ENCODE measurements around the gene MAP2K4. TPM values are rescaled to one million over a fixed set of nuclear protein-coding genes. Genes with fewer than 3 reads are reported as not detected.
"Not testable (repeated sequence)": the region's sequence is repeated elsewhere in the genome, so short reads cannot be mapped to it uniquely, and the experiment has no call there.

MAP2K4 gene
- total RNA-seq (ENCODE audit: unreplicated experiment): 35.4 TPM
- long read RNA-seq, partial matches to known transcripts: 0 of 5 reads
- long read RNA-seq, other reads (novel, unspliced or antisense): 1 of 5 reads

DNA sequence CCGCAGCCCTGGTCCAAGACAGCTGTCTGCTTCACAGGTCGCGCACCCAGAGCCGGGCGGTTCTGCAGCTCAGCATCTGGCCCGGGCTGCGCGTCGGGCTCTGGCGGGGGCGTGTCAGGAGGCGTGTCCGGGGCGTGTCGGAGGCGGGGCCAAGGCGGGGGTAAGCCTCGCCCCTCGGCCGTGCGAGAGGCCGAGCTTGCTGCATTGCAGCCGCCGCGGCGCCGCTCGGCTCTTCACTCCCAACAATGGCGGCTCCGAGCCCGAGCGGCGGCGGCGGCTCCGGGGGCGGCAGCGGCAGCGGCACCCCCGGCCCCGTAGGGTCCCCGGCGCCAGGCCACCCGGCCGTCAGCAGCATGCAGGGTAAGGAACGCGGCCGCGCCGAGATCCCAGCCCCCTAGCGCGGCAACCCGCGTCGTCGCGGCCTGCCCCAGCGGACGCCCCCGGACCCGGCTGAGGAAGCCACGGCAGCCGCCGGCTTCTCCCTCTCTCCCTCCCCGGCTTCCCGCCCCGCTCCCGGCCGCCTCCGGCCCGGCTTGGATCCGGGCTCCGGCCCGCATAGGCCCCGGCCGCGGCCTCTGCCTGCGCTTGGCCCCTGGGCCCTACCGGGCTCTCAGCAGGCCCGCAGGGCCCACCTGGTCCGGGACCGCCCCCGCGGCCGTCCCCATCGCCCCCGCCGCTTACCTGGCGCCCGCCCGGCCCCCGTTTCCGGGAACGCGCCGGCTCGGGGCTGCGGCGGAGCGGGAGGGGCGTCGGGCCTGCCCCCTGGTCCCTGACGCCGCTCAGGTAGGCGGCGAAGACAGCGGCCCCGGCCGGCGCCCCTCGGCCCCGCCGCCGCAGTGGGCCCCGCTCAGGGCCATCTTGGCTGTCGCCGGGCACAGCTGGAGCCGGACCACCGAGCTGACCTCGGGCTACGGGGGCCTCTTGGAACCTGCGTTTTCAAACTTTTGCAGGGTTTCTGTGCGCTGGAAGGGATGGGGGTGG, at the start of gene MAP2K4:
MAP2K4 (plus strand) TSS at position 236 of the 981 bp plus-strand sequence; CDS start at position 246, 10 bp downstream.
- peak; percentile 96 for DNase-seq
- TF ChIP-seq, protein P1, sequence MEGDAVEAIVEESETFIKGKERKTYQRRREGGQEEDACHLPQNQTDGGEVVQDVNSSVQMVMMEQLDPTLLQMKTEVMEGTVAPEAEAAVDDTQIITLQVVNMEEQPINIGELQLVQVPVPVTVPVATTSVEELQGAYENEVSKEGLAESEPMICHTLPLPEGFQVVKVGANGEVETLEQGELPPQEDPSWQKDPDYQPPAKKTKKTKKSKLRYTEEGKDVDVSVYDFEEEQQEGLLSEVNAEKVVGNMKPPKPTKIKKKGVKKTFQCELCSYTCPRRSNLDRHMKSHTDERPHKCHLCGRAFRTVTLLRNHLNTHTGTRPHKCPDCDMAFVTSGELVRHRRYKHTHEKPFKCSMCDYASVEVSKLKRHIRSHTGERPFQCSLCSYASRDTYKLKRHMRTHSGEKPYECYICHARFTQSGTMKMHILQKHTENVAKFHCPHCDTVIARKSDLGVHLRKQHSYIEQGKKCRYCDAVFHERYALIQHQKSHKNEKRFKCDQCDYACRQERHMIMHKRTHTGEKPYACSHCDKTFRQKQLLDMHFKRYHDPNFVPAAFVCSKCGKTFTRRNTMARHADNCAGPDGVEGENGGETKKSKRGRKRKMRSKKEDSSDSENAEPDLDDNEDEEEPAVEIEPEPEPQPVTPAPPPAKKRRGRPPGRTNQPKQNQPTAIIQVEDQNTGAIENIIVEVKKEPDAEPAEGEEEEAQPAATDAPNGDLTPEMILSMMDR (IDR thresholded peaks at IDR 0.05; ENCODE audit: partially characterized antibody, unreplicated experiment): no peak
- H3K9me3 Mint-ChIP-seq (ENCODE audit: unreplicated experiment): peaks cover 1% of the 10 kb centered on the region
- H3K4me3 Mint-ChIP-seq (ENCODE audit: unreplicated experiment): peak within 1 kb of the TSS; percentile 84
- peaks cover 2% of the 10 kb centered on the region for H3K27me3 Mint-ChIP-seq (ENCODE audit: unreplicated experiment)
- H3K36me3 Mint-ChIP-seq (ENCODE audit: unreplicated experiment): no peaks in the 10 kb centered on the region
- H3K27ac Mint-ChIP-seq (ENCODE audit: unreplicated experiment): peak within 1 kb of the TSS; percentile 70
- H3K4me1 Mint-ChIP-seq (ENCODE audit: low read depth, unreplicated experiment): peaks cover 8% of the 10 kb centered on the region

DNA sequence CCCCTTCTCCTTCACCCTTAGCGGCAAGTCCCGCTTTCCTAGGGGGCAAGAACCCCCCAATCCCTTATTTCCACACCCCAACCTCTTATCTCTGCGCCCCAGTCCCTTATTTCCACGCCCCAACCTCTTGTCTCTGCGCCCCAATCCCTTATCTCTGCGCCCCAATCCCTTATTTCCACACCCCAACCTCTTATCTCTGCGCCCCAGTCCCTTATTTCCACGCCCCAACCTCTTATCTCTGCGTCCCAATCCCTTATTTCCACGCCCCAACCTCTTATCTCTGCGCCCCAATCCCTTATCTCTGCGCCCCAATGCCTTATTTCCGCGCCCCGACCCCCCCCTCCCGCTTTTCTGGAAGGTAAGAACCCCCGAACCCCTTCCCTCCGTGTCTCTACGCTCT, 47.9 kb upstream of the MAP2K4 start:
- not testable (repeated sequence) for H3K36me3 Mint-ChIP-seq (ENCODE audit: unreplicated experiment); H3K4me1 Mint-ChIP-seq (ENCODE audit: low read depth, unreplicated experiment); H3K27ac Mint-ChIP-seq (ENCODE audit: unreplicated experiment); H3K9me3 Mint-ChIP-seq (ENCODE audit: unreplicated experiment); DNase-seq; H3K4me3 Mint-ChIP-seq (ENCODE audit: unreplicated experiment); H3K27me3 Mint-ChIP-seq (ENCODE audit: unreplicated experiment)

DNA sequence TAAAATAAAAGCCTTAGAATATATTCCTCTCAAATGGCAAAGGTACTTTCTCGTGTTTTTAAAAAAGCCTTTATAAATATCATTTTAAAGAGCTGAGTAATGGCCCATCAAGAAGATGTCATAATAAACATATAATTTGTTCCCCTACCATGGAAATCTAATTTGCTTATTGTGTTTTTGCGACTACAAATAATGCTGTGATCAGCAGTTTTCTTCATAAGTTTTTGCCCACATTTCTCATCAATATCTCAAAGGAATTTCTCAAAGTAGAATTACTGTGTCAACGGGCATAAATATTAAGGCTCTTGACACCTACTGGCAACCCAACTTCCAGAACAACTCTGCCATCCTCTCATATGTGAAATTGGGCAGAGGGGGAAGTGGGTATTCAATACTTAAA, 40.9 kb upstream of the MAP2K4 start:
- Mint-ChIP-seq H3K27ac (ENCODE audit: unreplicated experiment) (no peak overlapping the region), H3K4me1 (ENCODE audit: low read depth, unreplicated experiment) (no peaks in the 10 kb centered on the region), H3K27me3 (ENCODE audit: unreplicated experiment) (peaks cover 3% of the 10 kb centered on the region), H3K36me3 (ENCODE audit: unreplicated experiment) (peaks cover 12% of the 10 kb centered on the region), H3K9me3 (ENCODE audit: unreplicated experiment) (no peaks in the 10 kb centered on the region), H3K4me3 (ENCODE audit: unreplicated experiment) (no peak overlapping the region)
- TF ChIP-seq, protein P1 (IDR thresholded peaks at IDR 0.05; ENCODE audit: partially characterized antibody, unreplicated experiment): no peak
- DNase-seq: no peak

DNA sequence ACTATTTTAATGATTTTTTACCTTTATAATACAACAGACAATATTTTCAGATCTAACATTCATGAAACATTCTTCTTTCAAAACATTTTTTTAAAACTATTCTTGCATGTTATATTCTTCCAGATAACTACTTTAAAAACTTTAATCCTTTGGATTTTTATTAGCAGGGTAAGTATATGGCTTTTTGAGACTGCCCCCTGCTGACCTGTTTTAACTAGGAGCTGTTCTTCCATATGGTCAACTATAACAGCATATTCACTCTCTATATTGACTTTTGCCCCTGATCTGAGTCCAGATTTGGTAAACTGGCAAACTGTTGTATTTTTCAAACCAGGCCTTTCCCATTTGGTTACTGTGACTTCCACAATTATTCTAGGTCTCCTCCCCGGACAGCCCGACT, 39.9 kb upstream of the MAP2K4 start:
- H3K27ac Mint-ChIP-seq (ENCODE audit: unreplicated experiment): no peak overlapping the region
- H3K27me3 Mint-ChIP-seq (ENCODE audit: unreplicated experiment): no peaks in the 10 kb centered on the region
- peaks cover 12% of the 10 kb centered on the region for H3K36me3 Mint-ChIP-seq (ENCODE audit: unreplicated experiment)

DNA sequence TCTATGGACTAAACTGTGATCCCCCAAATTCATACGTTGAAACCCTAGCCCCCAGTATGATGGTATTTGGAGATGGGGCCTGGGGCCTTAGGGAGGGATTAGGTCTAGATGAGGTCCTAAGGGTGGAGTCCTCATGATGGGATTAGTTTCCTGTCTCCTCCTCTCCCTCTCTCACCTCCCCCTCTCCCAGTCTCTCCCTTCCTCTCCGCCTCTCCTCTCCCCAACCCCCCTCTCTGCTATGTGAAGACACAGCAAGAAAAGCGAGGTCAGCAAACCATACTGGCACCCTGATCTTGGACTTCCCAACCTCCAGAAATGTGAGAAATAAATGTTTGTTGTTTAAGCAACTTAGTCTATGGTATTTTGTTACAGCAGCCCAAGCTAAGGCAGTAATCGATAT, 38.8 kb upstream of the MAP2K4 start:
- Mint-ChIP-seq H3K4me3 (ENCODE audit: unreplicated experiment) (no peak overlapping the region), H3K9me3 (ENCODE audit: unreplicated experiment) (no peaks in the 10 kb centered on the region), H3K4me1 (ENCODE audit: low read depth, unreplicated experiment) (no peaks in the 10 kb centered on the region)

More for the DNA sequence above, 39.9 kb upstream of the MAP2K4 start:
- Mint-ChIP-seq H3K4me3 (ENCODE audit: unreplicated experiment) (no peak overlapping the region), H3K4me1 (ENCODE audit: low read depth, unreplicated experiment) (no peaks in the 10 kb centered on the region), H3K9me3 (ENCODE audit: unreplicated experiment) (no peaks in the 10 kb centered on the region)
- TF ChIP-seq, protein P1 (IDR thresholded peaks at IDR 0.05; ENCODE audit: partially characterized antibody, unreplicated experiment): peak; percentile 29
- no peak for DNase-seq

More for the DNA sequence above, 38.8 kb upstream of the MAP2K4 start:
- TF ChIP-seq, protein P1 (IDR thresholded peaks at IDR 0.05; ENCODE audit: partially characterized antibody, unreplicated experiment): no peak
- DNase-seq: no peak
- H3K27me3 Mint-ChIP-seq (ENCODE audit: unreplicated experiment): no peaks in the 10 kb centered on the region
- no peak overlapping the region for H3K27ac Mint-ChIP-seq (ENCODE audit: unreplicated experiment)
- peaks cover 12% of the 10 kb centered on the region for H3K36me3 Mint-ChIP-seq (ENCODE audit: unreplicated experiment)
